Activated naive CD8-positive, alpha-beta T cell treated with anti-CD3 and anti-CD28 coated beads, Interleukin-2, amount 50 U/mL, for 24 hours (primary cell): ENCODE measurements around the gene CRYAA.
"Not testable (repeated sequence)": the region's sequence is repeated elsewhere in the genome, so short reads cannot be mapped to it uniquely, and the experiment has no call there.

Experiments used
- ATAC-seq: fragments of 150-1000 bp; cut with Tn5 transposase; one replicate; pipeline ENCODE4 v1.10.0; 2021
- DNase-seq: peaks from one replicate; pipeline ENCODE4 v3.0.0; 2021
- H3K27ac Mint-ChIP-seq: one replicate; pipeline ENCODE4 v1.8.0; 2021; ENCODE audit warnings: mild to moderate bottlenecking, mixed read lengths
- H3K27me3 Mint-ChIP-seq: one replicate; pipeline ENCODE4 v1.8.0; 2021; ENCODE audit warnings: mixed read lengths
- H3K36me3 Mint-ChIP-seq: one replicate; pipeline ENCODE4 v1.8.0; 2021; ENCODE audit warnings: low read depth, mixed read lengths
- H3K4me1 Mint-ChIP-seq: one replicate; pipeline ENCODE4 v1.8.0; 2021; ENCODE audit warnings: mixed read lengths
- H3K4me3 Mint-ChIP-seq: one replicate; pipeline ENCODE4 v1.8.0; 2021; ENCODE audit warnings: mild to moderate bottlenecking, moderate library complexity, mixed read lengths
- H3K9me3 Mint-ChIP-seq: one replicate; pipeline ENCODE4 v1.8.0; 2021; ENCODE audit warnings: mixed read lengths

The CRYAA gene

DNA sequence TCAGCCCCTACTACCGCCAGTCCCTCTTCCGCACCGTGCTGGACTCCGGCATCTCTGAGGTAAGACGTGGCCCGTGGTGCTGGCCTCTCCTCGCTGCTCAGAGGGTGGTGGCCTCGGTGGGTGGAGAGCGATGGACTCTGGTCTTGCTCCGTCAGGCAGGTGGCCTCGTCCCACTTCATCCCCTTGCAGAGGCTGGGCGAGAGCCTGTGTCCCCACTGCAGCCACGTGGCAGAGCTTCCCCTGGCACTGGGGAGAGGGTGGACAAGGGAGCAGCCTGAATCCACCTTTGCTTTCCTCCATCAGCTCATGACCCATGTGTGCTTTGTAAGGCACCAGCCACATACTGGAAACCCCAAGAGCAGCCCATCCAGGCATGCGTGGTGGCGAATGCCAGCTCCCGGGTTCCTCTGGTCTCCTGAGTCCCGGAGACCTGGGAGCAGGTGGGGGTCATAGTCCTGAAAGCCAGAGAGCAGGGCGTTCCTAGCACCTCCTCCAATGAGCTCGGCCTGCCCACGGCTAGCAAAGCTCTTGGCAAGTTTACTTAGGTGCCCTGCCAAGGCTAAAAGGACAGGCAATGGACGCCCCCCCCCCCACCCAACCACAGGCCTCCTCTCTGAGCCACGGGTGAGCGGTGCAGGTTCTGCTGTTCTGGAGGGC lies 550 bp downstream of the CRYAA start:
- H3K36me3 Mint-ChIP-seq: not testable (repeated sequence)

GRCh38 chr21:43169891-43170290 lies 1.1 kb downstream of the CRYAA start:
- not testable (repeated sequence) for H3K4me1 Mint-ChIP-seq, DNase-seq, H3K27me3 Mint-ChIP-seq, ATAC-seq, H3K27ac Mint-ChIP-seq, H3K9me3 Mint-ChIP-seq, H3K36me3 Mint-ChIP-seq, H3K4me3 Mint-ChIP-seq

More for the DNA sequence above, 550 bp downstream of the CRYAA start:
- not testable (repeated sequence) for DNase-seq, H3K4me3 Mint-ChIP-seq, H3K27me3 Mint-ChIP-seq, H3K4me1 Mint-ChIP-seq, H3K9me3 Mint-ChIP-seq, H3K27ac Mint-ChIP-seq, ATAC-seq

GRCh38 chr21:43172812-43173211 lies 4.0 kb downstream of the CRYAA start:
- H3K27me3 Mint-ChIP-seq: not testable (repeated sequence)

GRCh38 chr21:43173438-43173837 lies 4.6 kb downstream of the CRYAA start:
- H3K4me3 Mint-ChIP-seq, H3K9me3 Mint-ChIP-seq, DNase-seq, ATAC-seq, H3K27me3 Mint-ChIP-seq, H3K27ac Mint-ChIP-seq, H3K4me1 Mint-ChIP-seq, H3K36me3 Mint-ChIP-seq: not testable (repeated sequence)

More at GRCh38 chr21:43172812-43173211, 4.0 kb downstream of the CRYAA start:
- H3K36me3 Mint-ChIP-seq, H3K4me3 Mint-ChIP-seq, ATAC-seq, DNase-seq, H3K9me3 Mint-ChIP-seq, H3K27ac Mint-ChIP-seq, H3K4me1 Mint-ChIP-seq: not testable (repeated sequence)

DNA sequence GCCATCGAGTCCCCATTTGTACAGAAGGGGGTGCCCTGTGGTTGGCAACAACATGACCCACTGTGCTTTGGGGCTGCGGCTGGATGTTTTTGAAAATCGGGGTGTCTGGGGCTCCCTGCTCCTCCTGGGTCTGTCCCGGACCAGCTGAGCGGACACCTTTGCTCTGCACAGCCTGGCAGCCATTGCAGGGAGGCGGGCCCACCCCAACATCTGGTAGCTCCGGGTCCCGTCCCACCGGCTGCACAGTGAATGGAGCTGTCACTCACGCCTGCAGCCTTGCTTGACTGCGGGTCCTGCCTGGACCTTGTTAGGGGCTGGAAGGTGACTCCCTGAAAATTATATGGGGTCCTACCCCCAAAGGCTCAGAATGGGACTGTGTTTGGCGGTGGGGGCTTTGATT lies 5.1 kb downstream of the CRYAA start:
- not testable (repeated sequence) for H3K27ac Mint-ChIP-seq, H3K27me3 Mint-ChIP-seq, H3K4me3 Mint-ChIP-seq, H3K36me3 Mint-ChIP-seq, H3K4me1 Mint-ChIP-seq, H3K9me3 Mint-ChIP-seq, DNase-seq, ATAC-seq

- H3K27ac Mint-ChIP-seq, H3K4me3 Mint-ChIP-seq, ATAC-seq, DNase-seq, H3K36me3 Mint-ChIP-seq, H3K9me3 Mint-ChIP-seq, H3K27me3 Mint-ChIP-seq, H3K4me1 Mint-ChIP-seq: not testable (repeated sequence)
Observed at GRCh38 chr21:43174998-43175397, 6.2 kb downstream of the CRYAA start.

DNA sequence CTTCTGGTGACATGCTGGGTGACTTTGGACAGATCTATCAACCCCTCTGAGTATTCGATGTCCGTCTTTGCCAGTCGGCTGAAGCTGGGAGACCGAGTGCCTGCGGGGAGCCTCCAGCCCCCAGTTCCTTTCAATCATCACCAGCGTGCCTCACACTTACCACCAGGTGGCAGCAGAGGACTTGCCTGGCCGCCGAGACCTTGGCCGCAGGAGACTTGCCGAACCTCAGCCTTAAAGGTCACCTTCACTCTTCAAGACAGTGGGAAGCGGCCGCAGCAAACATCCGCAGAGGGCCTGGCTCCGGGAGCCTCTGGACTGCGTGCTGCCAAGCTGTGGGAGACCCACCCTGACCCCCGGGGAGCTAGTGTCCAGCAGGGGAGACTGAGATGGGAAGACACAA lies 7.8 kb downstream of the CRYAA start:
- peak; percentile 61 for ATAC-seq
- H3K36me3 Mint-ChIP-seq, H3K4me3 Mint-ChIP-seq, H3K27me3 Mint-ChIP-seq, H3K4me1 Mint-ChIP-seq, H3K9me3 Mint-ChIP-seq, H3K27ac Mint-ChIP-seq, DNase-seq: not testable (repeated sequence)

- DNase-seq, H3K27ac Mint-ChIP-seq, H3K9me3 Mint-ChIP-seq, H3K27me3 Mint-ChIP-seq, H3K4me3 Mint-ChIP-seq, H3K4me1 Mint-ChIP-seq, H3K36me3 Mint-ChIP-seq: not testable (repeated sequence)
- peak; percentile 81 for ATAC-seq
Observed at GRCh38 chr21:43177043-43177906, 8.5 kb downstream of the CRYAA start.

GRCh38 chr21:43178175-43178826 lies 9.5 kb downstream of the CRYAA start:
- not testable (repeated sequence) for H3K9me3 Mint-ChIP-seq, ATAC-seq, H3K36me3 Mint-ChIP-seq, H3K27ac Mint-ChIP-seq, H3K4me1 Mint-ChIP-seq, DNase-seq, H3K27me3 Mint-ChIP-seq, H3K4me3 Mint-ChIP-seq

- DNase-seq, ATAC-seq, H3K9me3 Mint-ChIP-seq, H3K4me3 Mint-ChIP-seq, H3K27ac Mint-ChIP-seq, H3K4me1 Mint-ChIP-seq, H3K27me3 Mint-ChIP-seq, H3K36me3 Mint-ChIP-seq: not testable (repeated sequence)
Observed at GRCh38 chr21:43181033-43181432, 12.2 kb downstream of the CRYAA start.

DNA sequence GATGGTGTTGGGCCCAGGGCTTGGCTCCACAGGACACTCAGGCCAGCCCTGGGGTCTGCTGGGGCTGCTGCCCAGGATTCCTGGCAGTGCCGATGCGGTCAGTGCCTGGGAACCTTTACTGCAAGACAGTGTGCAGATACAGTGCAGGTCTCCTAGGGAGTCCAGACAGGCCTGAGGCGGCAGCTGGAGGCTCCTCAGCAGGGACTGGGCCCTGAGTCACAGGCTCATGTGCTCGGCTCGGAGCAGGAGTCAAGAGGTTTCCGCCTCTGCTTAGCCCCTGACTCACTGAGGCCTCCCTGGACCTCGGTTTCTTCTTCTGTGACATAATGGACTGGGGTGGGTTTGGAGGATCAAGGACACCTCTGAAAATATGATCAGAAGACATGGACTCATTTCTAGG lies 18.5 kb downstream of the CRYAA start:
- not testable (repeated sequence) for ATAC-seq, H3K4me3 Mint-ChIP-seq, H3K9me3 Mint-ChIP-seq, H3K27me3 Mint-ChIP-seq, H3K4me1 Mint-ChIP-seq, DNase-seq, H3K36me3 Mint-ChIP-seq, H3K27ac Mint-ChIP-seq

DNA sequence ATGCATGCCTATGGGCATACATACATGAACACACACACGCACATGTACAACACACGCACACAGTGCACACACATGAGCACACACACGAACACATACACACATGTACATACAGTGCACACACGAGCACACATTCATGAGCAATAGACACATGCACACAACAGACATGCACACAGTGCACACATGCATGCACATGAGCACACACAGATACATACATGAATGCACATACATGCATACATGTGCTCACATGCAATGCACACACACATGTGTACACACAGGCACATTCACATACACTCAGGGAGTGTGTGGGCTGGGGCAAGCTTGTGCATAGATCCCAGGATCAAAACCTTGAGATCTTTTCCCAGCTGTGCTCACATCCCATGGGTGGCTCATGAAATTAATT lies 18.9 kb downstream of the CRYAA start:
- no peak for ATAC-seq
- no peaks in the 10 kb centered on the region for H3K9me3 Mint-ChIP-seq
- no peak for DNase-seq
- no peaks in the 10 kb centered on the region for H3K36me3 Mint-ChIP-seq
- H3K4me3 Mint-ChIP-seq: no peak overlapping the region
- no peaks in the 10 kb centered on the region for H3K27me3 Mint-ChIP-seq
- peaks cover 7% of the 10 kb centered on the region for H3K4me1 Mint-ChIP-seq
- no peak overlapping the region for H3K27ac Mint-ChIP-seq

GRCh38 chr21:43188181-43188580 lies 19.4 kb downstream of the CRYAA start:
- H3K27ac Mint-ChIP-seq: no peak overlapping the region
- ATAC-seq (no peak), DNase-seq (no peak)
- H3K27me3 Mint-ChIP-seq: no peaks in the 10 kb centered on the region
- no peaks in the 10 kb centered on the region for H3K9me3 Mint-ChIP-seq
- H3K4me3 Mint-ChIP-seq: no peak overlapping the region
- H3K36me3 Mint-ChIP-seq: no peaks in the 10 kb centered on the region
- peaks cover 7% of the 10 kb centered on the region for H3K4me1 Mint-ChIP-seq

GRCh38 chr21:43188592-43189210 lies 19.9 kb downstream of the CRYAA start:
- H3K4me3 Mint-ChIP-seq: no peak overlapping the region
- DNase-seq (no peak), ATAC-seq (no peak)
- no peaks in the 10 kb centered on the region for H3K9me3 Mint-ChIP-seq
- peaks cover 7% of the 10 kb centered on the region for H3K4me1 Mint-ChIP-seq
- no peak overlapping the region for H3K27ac Mint-ChIP-seq
- H3K36me3 Mint-ChIP-seq: no peaks in the 10 kb centered on the region
- H3K27me3 Mint-ChIP-seq: peaks cover 2% of the 10 kb centered on the region
